Gastrocnemius medialis (tissue), 4 donors: ENCODE data around the gene CACNG3. TPM values are rescaled to one million over a fixed set of nuclear protein-coding genes. Genes with fewer than 3 reads are reported as not detected.
"Not testable (repeated sequence)": the region's sequence is repeated elsewhere in the genome, so short reads cannot be mapped to it uniquely, and the experiment has no call there.

Experiments
- ATAC-seq, 2 donors: fragments of 150-250 bp; one replicate each; pipeline ENCODE4 v1.9.1; 2016
- DNase-seq, 2 donors: peaks; one replicate each; pipeline ENCODE4 v3.0.0-alpha.2; 2019
- H3K27ac ChIP-seq, 4 donors: fragments of 200-600 bp; sonication (generic); 1 replicate in 1 of 4; 2 replicates in 3 of 4; pipeline ENCODE4 v1.5.1; 2016 to 2018; ENCODE audit warnings: mild to moderate bottlenecking in 2 of 4, moderate library complexity in 1 of 4
- H3K27me3 ChIP-seq, 3 donors: fragments of 200-600 bp; sonication (generic) in 2 of 3; 1 replicate in 1 of 3; 2 replicates in 2 of 3; pipeline versions ENCODE4 v1.5.1 to v1.6.0; 2016 to 2019; ENCODE audit warnings: mild to moderate bottlenecking in 1 of 3, moderate library complexity in 1 of 3
- H3K36me3 ChIP-seq, 2 donors: fragments of 200-600 bp; sonication (generic) in 1 of 2; one replicate each; pipeline ENCODE4 v1.5.1; 2017 to 2018
- H3K4me1 ChIP-seq, 2 donors: fragments of 200-600 bp; sonication (generic) in 1 of 2; one replicate each; pipeline ENCODE4 v1.5.1; 2016 to 2017; ENCODE audit warnings: mild to moderate bottlenecking in 2 of 2
- H3K4me3 ChIP-seq, 4 donors: fragments of 200-600 bp; sonication (generic) in 3 of 4; 1 replicate in 1 of 4; 2 replicates in 3 of 4; pipeline ENCODE4 v1.5.1; 2016 to 2019; ENCODE audit warnings: mild to moderate bottlenecking in 2 of 4
- H3K9me3 ChIP-seq, 3 donors: fragments of 200-600 bp; sonication (generic) in 2 of 3; 1 replicate in 1 of 3; 2 replicates in 2 of 3; pipeline ENCODE4 v1.5.1; 2016 to 2019
- CTCF ChIP-seq, 5 experiments: fragments of 450-650 bp in 3 of 5; fragments of 200-600 bp in 2 of 5; sonication (generic) in 2 of 5; IDR thresholded peaks in 4 of 5; conservative IDR thresholded peaks in 1 of 5; 1 replicate in 4 of 5; 2 replicates in 1 of 5; pipeline ENCODE4 v1.5.1; 2016 to 2019; ENCODE audit warnings: antibody characterized with exemption in 5 of 5, mild to moderate bottlenecking in 3 of 5, moderate library complexity in 3 of 5
- POLR2A ChIP-seq, 2 donors: fragments of 450-650 bp; IDR thresholded peaks; one replicate each; pipeline ENCODE4 v1.6.1; 2017; ENCODE audit warnings: antibody characterized with exemption in 2 of 2, mild to moderate bottlenecking in 2 of 2, moderate library complexity in 2 of 2
- in situ Hi-C, 4 donors: fragments of 200-750 bp; cut with MboI; loops; one replicate each; pipeline versions ENCODE4 v1.15.0 to v1.8.0; 2017; ENCODE audit warnings: low sequenced_read_pairs in 4 of 4
- intact Hi-C: fragments of 100-400 bp; cut with DNase I; formaldehyde crosslinking; loops from one replicate; pipeline ENCODE4 v1.15.1; 2023; ENCODE audit warnings: low total_unique reads
- total RNA-seq, 4 donors: library from RNA; depleted of rRNA; stranded (reverse); fragments of >200 nt; gene quantifications; one replicate each; pipeline versions ENCODE4 v1.1.0 to v1.2.3, GENCODE V29; 2016

Gene CACNG3
- total RNA-seq, 4 donors from 2014 or later, result not detected

DNA sequence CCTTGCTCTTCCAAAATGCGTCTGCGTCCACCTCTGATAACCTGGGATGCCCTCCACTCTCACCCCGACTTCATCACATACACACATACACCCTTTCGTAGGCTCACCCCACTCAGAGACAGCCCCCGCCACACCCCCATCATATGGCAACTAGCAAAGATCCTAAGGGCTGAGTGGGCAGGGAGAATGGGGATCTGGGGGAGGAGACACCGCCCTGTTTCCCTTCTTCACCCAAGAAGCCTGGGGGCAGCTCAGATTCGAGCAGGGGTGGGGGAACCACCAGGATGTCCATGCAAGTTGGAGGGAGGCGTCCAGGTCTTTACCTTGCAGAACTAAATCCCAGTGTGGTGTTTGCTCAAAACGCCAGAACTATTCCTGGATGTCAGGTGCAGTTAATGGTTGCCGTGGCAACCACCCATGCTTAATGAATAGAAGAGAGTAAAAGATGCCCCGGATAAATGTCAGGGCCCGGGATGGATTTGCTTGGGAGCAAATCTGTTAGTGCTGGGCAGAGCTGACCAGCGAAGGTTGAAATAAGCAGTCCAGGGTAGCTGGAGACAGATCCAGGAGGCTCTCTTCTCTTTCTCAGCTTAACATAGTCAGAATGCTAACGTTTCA, 72.8 kb downstream of the CACNG3 start:
- TF ChIP-seq POLR2A (IDR thresholded peaks at IDR 0.05) (no peak), CTCF (IDR thresholded peaks at IDR 0.05 in 4 of 5, conservative IDR thresholded peaks at IDR 0.05 in 1 of 5) (no peak)
- Histone ChIP-seq H3K4me3 (no peak overlapping the region), H3K4me1 (no peaks in the 10 kb centered on the region), H3K27ac (no peak overlapping the region), H3K36me3 (no peaks in the 10 kb centered on the region), H3K9me3 (no peaks in the 10 kb centered on the region), H3K27me3 (no peaks in the 10 kb centered on the region)
- DNase-seq (no peak), ATAC-seq (no peak)
- intact Hi-C loops, result no loop called here
- in situ Hi-C loops, result no loop called here

- Histone ChIP-seq H3K27me3 (no peaks in the 10 kb centered on the region), H3K36me3 (no peaks in the 10 kb centered on the region), H3K4me1 (no peaks in the 10 kb centered on the region), H3K9me3 (no peaks in the 10 kb centered on the region), H3K4me3 (no peak overlapping the region), H3K27ac (no peak overlapping the region)
- DNase-seq (no peak), ATAC-seq (no peak)
- intact Hi-C loops (no loop called here), in situ Hi-C loops (no loop called here)
- no peak for TF ChIP-seq POLR2A (IDR thresholded peaks at IDR 0.05)
Observed at GRCh38 chr16:24332178-24332577, 76.0 kb downstream of the CACNG3 start.

- in situ Hi-C loops (no loop called here), intact Hi-C loops (no loop called here)
- H3K9me3 ChIP-seq, result no peaks in the 10 kb centered on the region
- no peak overlapping the region for H3K27ac ChIP-seq
- TF ChIP-seq CTCF (IDR thresholded peaks at IDR 0.05 in 4 of 5, conservative IDR thresholded peaks at IDR 0.05 in 1 of 5) (no peak), POLR2A (IDR thresholded peaks at IDR 0.05) (no peak)
- H3K4me1 ChIP-seq, result no peaks in the 10 kb centered on the region
- ATAC-seq (no peak), DNase-seq (no peak)
- no peaks in the 10 kb centered on the region for H3K36me3 ChIP-seq
- H3K27me3 ChIP-seq, result no peaks in the 10 kb centered on the region
- no peak overlapping the region for H3K4me3 ChIP-seq
Observed at GRCh38 chr16:24332582-24333090, 76.5 kb downstream of the CACNG3 start.

DNA sequence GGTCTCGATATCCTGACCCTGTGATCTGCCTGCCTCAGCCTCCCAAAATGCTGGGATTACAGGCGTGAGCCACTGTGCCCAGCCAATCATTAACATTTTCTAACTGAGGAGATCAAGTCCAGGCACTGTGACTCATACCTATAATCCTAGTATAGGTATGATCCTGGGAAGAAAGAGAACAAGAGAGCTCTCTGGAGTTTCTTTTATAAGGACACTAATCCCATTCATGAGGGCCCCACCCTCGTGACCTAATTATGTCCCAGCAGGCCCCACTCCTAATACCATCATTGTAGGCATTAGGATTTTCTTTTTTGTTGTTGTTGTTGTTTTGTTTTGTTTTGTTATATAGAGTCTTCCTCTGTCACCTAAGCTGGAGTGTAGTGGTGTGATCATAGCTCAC, 80.4 kb downstream of the CACNG3 start:
- DNase-seq (no peak), ATAC-seq (no peak)
- no peaks in the 10 kb centered on the region for H3K36me3 ChIP-seq
- H3K9me3 ChIP-seq, result no peaks in the 10 kb centered on the region
- no peak for TF ChIP-seq POLR2A (IDR thresholded peaks at IDR 0.05)
- no peak for TF ChIP-seq CTCF (IDR thresholded peaks at IDR 0.05 in 4 of 5, conservative IDR thresholded peaks at IDR 0.05 in 1 of 5)
- in situ Hi-C loops (no loop called here), intact Hi-C loops (no loop called here)
- H3K27ac ChIP-seq, result no peak overlapping the region
- no peak overlapping the region for H3K4me3 ChIP-seq
- no peaks in the 10 kb centered on the region for H3K4me1 ChIP-seq
- no peaks in the 10 kb centered on the region for H3K27me3 ChIP-seq

GRCh38 chr16:24337013-24337412, 80.9 kb downstream of the CACNG3 start:
- intact Hi-C loops, result no loop called here
- Histone ChIP-seq H3K36me3 (no peaks in the 10 kb centered on the region), H3K4me1 (no peaks in the 10 kb centered on the region), H3K4me3 (no peak overlapping the region), H3K27ac (no peak overlapping the region), H3K9me3 (no peaks in the 10 kb centered on the region), H3K27me3 (no peaks in the 10 kb centered on the region)
- TF ChIP-seq POLR2A (IDR thresholded peaks at IDR 0.05), result no peak
- TF ChIP-seq CTCF (IDR thresholded peaks at IDR 0.05 in 4 of 5, conservative IDR thresholded peaks at IDR 0.05 in 1 of 5), result no peak
- DNase-seq (no peak), ATAC-seq (no peak)
- in situ Hi-C loops, result no loop called here

- DNase-seq, H3K4me3 ChIP-seq, H3K36me3 ChIP-seq, in situ Hi-C loops, H3K27me3 ChIP-seq, H3K27ac ChIP-seq, H3K4me1 ChIP-seq, H3K9me3 ChIP-seq, ATAC-seq, intact Hi-C loops: not testable (repeated sequence)
Observed at GRCh38 chr16:24343829-24344228, 87.7 kb downstream of the CACNG3 start.
